Germinal center (tissue), 1 donor: ENCODE results near the gene SLC29A2.
"Not testable (repeated sequence)": the region's sequence is repeated elsewhere in the genome, so short reads cannot be mapped to it uniquely, and the experiment has no call there.

ENCODE experiments used
- DNase-seq: peaks from one replicate; pipeline ENCODE4 v3.0.0; 2012; ENCODE audit warnings: mixed read lengths, low spot score

The SLC29A2 gene

DNA sequence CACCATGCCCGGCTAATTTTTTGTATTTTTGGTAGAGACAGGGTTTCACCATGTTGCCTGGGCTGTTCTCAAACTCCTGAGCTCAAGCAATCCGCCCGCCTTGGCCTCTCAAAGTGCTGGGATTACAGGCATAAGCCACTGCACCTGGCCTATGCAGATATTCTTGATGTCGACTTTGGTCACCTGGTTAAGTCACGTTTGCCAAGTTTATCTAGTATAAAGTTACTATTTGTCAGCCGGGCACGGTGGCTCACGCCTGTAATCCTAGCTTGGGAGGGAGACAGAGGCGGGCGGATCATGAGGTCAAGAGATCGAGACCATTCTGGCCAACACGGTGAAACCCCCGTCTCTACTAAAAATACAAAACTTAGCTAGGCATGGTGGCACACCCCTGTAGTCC, 12.8 kb upstream of the SLC29A2 start:
- not testable (repeated sequence) for DNase-seq

DNA sequence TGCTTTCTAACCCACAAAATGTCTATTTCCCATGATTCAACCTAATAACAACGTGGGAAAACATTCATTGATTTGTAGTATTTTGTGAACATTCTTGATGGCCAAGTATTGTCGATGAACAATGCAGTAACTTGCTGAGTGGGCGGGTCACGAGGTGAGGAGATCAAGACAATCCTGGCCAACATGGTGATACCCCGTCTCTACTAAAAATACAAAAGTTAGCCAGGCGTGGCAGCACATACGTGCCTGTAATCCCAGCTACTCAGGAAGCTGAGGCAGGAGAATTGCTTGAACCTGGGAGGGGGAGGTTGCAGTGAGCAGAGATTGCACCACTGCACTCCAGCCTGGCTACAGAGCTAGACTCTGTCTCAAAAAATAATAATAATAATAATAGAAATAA, 8.7 kb upstream of the SLC29A2 start:
- not testable (repeated sequence) for DNase-seq

DNA sequence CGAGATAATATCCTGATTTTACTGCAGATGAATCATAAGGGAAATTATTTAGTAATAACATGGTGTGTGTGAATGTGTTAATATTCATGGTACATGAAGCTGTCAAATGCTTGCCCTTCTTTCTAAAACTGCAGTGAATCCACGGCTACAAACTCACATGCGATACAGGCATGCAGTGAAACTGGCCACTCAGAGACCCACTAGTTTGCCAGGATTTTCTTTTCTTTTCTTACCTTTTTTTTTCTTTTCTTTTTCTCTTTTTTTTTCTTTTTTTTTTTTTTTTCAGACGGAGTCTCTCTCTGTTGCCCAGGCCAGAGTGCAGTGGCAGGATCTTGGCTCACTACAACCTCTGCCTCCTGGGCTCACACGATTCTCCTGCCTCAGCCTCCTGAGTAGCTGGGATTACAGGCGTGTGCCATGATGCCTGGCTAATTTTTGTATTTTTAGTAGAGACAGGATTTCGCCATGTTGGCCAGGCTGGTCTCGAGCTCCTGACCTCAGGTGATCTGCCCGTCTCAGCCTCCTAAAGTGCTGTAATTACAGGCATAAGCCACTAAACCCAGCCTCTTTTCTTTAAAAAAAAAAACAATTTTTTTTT, 2.2 kb upstream of the SLC29A2 start:
- DNase-seq, result not testable (repeated sequence)

DNA sequence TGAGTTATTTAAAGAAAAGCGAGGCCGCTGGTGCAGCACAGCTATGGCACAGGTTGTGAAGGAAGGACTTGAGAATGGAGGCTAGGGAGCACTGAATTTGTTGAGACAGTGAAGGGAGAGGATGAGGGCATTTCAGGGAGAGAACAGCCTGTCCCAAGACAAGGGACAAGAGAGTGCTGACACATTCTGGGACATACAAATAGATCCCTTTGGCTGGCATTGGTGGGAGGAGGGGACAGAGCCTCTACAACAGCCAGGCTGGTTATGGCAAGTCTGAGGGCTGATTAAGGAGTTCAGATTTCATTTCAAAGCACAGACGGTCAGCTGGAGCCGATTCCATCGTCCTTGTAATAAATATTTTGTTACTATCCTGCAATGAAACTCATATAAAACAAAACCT, 1.7 kb upstream of the SLC29A2 start:
- DNase-seq, result no peak

DNA sequence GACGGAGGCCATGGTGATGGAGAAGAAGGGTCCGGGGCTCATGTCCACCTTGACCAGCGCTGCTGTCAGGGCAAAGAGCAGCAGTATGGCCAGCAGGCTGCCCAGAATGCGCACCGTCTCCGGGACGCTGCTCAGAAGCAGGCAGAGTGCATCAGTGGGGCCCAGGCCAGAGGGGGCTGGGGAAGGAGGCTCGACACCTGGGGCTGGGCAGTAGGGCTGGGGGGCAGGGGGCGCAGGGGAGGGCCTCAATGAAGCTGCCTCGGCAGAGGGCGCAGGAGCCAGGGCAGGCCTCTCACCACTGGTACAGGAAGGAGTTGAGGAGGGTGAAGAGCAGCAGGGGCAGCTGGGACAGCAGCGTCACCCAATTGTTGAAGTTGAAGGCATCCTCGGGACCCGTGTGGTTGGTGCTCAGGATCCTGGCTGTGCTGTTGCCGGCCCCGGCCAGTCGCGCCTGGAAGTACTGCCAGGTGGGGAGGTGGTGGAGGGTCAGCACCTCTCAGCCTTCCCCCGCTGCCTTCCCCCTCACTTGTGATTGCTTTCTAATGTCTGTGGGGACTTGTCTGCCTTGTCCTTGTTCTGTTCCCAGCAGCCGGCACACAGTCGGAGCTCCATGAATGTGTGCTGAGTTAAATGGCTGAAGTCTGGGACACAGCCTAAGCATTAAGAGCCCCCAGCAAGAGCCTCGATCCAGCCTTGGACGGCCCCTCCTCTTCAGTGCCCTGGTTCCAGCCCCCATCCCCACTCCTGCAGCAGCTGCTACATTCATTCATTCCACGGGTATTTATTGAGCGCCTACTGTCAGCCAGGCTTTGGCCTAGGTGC, 2.3 kb downstream of the SLC29A2 start:
- DNase-seq, result no peak

DNA sequence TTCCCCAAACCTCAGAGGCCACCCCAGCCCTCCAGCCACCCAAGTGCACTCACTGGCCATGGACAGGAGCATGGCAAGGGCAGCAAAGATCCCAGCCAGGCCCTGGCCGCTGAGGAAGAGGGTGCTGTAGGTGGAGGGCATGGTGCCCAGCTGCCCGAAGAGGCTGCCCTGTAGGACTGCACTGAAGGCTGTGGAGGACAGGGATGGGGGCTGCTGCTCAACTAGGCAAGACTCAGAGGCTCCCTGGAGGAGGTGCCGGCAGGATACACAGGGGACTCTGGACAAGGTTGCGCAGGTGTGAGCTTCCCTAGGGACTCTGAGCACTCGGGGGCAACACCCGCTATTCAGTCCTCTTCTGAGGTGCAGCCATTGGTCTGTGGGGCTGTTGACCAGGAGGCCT, 3.1 kb downstream of the SLC29A2 start:
- DNase-seq, result no peak

DNA sequence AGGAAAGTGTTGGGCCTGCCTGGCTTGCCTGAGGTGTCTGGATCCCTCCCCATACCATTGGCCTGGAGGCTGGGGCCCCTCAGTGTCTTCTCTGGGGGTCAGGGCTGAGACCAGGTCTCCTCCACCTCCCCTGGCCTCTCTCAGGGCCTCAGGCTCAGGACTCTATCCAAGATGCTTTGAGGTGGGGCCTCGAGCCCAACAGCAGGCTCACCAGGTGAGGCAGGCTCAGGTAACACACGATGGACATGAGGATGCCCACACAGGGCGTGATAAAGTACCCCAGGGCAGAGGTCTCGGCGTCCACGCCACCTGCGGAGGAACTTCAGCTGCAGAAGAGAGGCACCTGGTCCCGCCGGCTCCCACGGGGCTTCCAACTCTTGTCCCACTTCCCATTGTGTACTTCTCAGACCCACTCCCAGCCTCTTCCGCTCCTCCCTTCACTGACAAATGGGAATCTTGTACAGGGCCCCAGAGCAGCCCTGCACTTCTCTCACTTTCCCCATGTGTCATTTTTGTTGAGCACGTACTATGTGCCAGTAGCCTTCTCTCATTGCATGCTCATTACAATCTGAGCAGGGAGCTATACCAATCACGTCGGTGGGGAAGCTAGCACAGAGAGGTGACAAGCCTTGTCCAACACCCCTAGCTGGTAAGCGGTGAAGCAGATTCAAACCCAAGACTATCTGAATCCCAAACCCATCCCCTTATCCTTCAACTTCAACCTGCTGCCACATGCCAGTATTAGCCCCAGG, 3.8 kb downstream of the SLC29A2 start:
- DNase-seq, result no peak

DNA sequence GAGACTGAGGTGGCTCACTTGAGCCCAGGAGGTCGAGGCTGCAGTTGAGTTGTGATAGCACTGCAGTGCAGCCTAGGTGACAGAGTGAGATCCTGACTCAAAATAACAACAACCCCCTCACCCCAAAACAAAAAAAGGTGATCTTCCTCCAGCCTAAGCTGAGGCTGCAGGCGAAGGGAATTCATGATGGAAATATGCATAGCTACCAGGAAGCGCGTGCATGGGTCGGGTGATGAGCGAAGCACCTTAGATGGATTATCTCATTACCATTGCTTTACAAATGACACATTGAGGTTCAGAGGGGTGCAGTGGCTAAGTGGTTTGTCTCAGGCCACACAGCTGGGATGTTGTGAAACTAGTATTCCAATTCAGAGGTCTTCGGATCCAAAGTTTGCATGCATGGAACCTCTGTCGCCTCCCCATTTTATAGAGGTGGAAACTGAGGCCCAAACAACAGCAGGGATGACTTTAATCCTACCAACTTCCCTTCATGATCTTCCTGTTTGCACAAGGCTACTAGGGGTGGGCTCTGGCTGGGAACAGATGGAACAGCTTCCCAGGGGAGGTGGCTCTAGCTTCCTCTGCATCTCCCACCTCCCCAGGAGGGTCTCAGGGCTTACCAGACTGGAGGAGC, 4.6 kb downstream of the SLC29A2 start:
- DNase-seq, result no peak

DNA sequence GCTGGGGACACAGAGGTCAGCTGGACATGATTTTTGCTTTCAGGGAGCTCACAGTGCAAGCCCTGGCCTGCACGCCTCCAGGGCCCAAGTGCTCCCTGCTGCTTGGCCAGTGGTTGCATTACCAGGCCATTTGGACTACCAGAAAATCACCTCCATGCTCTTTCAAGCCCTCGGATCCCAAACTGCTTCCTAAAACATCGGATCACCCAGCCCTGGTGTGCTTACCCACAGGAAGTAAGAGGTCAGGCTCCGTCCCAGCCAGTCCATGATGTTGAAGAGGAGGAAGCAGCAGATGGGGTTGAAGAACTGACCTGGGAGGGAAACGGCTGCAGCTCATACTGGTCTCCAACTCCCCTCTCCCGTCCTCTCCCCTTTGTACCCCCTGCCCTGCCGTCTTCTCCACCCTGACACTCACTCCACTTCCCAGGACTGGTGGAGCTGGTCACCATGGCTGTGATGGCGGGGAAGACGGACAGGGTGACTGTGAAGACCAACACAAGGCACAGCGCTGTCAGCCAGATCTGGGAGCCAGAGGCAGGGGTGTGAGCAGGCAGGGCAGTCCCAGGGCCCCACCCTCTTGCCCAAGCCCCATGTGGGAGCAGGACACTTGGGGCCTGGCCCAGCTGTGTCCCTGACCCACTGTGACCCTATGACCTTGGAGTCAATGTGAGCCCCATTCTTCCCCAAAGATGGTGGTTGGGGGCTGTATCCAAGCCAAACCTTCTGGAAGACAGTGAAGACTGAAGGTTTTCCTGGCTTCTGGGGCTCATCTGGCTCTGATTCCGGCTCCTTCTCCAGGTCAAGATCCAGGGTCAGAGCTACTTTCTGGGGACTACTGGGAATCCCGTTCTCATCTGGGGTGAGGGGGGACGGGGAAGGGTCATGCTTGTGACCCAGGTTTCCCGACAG, 5.6 kb downstream of the SLC29A2 start:
- no peak for DNase-seq

DNA sequence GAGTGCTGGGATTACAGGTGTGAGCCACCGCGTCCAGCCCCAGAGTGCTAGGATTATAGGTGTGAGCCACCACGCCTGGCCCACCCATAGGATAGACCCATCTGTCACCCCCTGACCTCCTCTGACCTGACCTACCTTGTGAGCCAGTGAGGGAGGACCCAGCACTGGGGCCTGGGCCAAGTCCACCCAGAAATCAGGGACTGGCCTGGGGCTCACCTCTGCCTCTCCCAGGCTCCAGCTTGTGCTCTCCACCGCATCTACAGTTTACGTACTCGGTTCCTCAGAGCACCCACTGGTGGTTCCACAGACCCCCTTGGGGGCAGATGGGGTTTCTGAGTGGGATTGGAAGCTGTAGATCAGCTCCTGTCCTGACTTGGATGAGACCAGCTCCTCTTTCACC, 6.4 kb downstream of the SLC29A2 start:
- DNase-seq, result no peak

DNA sequence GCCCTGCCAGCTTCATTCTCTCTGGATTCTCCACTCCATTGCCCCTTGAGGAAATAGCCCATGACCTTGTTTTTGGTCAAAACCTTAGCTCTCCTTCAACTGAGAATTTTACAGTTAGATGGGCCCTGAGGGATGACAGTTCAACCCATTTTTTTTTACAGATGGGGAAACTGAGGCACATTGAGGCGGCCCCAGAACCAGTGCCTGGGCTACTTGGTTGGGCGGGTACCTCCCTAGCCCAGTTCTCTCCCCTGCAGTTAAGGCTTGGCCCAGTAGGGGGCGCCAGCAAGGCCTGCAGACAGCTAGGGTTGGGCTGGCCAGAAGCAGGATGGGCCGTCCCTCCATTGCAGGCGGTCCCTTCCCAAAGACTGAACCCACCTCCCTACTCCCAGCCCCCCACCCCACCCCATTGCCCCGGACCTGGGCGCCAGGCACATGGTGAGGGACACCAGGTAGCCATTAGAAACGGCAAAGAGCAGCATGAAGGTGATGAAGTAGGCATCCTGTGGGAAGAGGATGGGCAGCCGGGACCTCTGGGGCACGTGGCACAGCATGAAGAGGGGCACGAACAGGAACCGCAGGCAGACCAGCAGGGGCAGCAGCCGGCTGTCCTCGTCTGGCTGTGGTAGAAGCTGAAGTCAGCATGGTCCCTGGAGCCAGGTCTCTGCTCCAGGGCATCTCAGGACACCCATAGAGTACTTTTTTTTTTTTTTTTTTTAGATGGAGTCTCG, 7.6 kb downstream of the SLC29A2 start:
- peak; percentile 72 for DNase-seq

DNA sequence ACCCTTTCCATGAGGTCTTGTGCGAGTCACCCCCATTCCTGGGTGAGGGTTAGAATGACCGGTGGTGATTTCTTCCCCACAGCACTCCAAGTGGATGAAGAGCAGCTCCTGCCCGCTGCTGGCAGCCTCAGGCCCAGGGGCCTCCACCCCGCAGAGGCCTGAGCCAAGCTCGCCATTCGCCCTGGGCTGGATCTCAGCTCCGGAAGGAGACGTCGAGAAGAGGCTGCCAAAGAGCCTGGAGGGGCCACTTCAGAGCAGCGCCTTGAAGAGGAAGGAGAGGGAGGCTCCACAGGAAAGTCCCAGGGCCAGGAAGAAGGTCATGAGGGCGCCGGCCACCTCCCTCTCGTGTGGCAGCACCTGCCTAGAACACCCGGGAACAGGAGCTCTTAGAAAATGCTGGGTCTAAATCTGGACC, 8.4 kb downstream of the SLC29A2 start:
- peak; percentile 1 for DNase-seq

DNA sequence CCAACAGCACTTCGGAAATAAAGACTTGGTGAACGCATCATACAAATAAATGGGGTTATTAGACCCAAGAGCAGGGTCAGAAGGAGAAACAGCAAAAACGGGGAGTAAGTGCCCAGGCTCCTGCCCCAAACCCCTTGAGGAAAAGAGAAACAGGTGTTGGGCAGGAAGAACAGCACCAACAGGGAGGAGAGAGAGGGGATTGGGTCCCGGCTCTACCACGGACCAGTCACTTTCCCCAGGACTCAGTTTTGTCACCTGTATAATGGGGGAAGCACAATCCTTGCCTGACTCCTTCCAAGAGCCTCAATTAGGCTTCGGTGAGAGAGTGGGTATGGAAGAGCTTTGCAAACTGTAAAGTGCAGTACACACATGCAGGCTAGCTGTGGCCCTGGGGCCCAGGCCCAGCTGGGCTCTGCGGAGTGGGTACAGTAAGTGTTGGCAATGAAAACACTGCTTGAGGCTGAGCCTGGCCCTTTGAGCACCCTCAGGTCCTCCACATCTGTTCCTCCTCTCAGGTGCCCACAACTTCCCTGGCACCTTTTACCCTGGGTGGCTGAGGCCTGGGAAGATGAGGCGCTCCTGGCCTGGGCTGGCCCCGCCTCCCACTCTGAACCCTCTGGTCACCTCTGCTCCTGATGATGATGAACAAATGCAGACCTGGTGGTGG, 8.9 kb downstream of the SLC29A2 start:
- DNase-seq, result peak; percentile 1

DNA sequence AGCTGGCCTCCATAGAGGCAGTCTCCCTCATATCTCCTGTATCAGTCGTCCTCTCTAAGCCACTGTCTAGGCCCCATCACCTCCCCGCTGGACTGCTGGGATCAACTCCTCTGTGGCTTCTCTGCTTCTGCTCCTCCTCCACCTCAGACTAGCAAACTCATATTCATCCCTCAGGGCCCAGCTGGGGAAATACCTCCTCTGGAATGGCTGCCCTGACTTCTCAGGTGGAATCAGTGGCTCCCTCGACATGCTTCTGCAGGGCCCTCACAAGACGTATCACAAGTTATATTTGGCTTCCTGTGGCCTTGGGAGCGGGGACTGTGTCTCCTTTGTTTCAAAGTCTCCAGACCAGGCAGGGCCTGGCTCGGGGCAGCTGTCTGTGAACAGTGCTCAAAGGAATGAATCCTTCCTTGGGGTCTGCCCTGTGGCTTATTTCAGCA, 10.0 kb downstream of the SLC29A2 start:
- DNase-seq, result peak; percentile 1

DNA sequence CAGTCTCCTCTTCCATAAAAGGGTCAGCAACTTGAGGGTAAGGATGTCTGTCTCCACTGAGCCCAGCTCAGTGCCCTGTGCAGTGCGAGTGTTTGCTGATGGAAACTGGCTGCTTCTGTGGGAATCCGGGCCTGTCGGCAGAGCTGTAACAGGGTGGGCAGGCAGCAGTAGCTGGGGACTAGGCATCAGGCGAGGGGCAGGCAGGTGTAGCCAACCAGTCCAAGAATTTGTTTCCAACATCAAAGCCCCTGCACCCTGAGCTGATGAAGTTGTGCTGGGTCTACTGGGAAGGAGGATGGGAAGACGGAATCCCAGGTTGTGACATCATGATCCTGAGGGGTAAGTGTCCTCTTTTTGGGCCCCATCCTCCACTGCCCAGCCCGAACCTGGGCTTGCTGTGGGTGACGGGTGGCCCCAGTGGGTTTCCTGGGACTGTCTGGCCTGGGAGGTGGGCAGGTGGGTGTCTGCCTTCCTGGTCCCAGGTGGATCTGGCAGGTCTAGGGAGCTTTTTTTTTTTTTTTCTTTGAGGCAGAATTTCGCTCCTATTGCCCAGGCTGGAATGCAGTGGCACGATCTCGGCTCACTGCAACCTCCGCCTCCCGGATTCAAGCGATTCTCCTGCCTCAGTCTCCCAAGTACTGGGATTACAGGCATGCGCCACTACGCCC, 11.0 kb downstream of the SLC29A2 start:
- DNase-seq, result no peak

DNA sequence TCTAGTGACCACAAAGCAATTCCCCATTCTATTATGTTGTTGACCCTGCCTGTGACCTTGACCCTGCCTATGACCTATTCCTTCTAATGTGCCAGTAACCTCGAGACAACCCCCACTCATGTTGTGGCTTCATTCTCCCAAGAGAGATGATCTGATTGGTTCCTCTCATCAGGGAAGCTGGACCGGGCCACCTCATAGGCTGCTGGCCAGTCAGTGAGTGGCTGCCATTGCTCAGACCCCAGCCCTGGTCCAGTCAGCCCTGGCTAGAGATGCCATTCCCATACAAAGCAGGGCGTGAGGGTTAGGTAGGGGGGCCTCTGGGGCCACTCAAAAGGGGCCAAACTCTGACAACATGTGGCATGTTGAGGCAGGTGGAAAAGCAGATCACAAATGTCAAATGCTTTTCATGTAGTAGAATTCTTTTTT, 11.9 kb downstream of the SLC29A2 start:
- DNase-seq, result peak; percentile 1

DNA sequence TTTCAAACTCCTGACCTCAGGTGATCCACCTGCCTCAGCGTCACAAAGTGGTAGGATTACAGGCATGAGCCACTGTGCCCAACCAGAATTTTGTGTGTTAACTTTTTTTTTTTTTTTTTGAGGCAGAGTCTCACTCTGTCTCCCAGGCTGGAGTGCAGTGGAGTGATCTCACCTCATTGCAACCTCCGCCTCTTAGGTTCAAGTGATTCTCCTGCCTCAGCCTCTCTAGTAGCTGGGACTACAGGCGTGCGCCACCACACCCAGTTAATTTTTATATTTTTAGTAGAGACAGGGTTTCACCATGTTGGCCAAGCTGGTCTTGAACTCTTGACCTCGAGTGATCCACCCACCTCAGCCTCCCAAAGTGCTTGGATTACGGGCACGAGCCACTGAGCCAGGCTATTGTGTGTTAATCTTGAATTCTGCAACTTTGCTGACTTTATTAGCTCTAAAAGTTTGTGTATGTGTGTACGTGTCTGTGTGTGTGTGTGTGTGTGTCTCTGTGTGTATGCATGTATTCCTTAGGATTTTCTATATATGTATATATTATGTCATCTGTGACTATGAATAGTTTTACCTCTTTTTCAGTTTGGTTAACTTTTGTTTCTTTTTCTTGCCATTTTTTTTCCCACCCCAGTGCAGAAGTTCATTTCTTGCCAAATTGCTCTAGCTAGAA, 20.9 kb downstream of the SLC29A2 start:
- not testable (repeated sequence) for DNase-seq

DNA sequence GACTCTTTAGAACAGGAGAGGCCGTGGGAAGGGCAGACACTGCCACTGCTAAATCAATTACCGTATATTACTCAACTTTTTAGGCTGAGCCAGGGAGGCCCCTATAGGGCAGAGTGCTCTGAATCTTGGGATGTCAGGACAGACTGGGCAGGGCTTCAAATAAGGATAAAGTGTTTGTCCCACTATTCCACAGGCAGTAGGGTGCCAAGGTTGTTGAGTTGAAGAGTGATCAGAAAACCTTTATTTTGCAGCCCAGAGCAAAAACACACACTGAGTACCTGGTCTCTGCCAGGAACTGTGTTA, 22.5 kb downstream of the SLC29A2 start:
- DNase-seq, result no peak
